A549 (cell line): ENCODE data around the gene C14orf132. TPM values are rescaled to one million over a fixed set of nuclear protein-coding genes. Genes with fewer than 3 reads are reported as not detected.
"Not testable (repeated sequence)": the region's sequence is repeated elsewhere in the genome, so short reads cannot be mapped to it uniquely, and the experiment has no call there.

ENCODE experiments used
- ATAC-seq, 2 experiments: fragments of 200-7000 bp in 1 of 2; fragments of >200 bp in 1 of 2; cut with Nextera tagmentation in 1 of 2; cut with Tn5 transposase in 1 of 2; 3 replicates each; pipeline versions ENCODE4 v1.8.0 to v1.9.1; 2018 to 2020; ENCODE audit warnings: mild to moderate bottlenecking in 1 of 2, moderate library complexity in 1 of 2
- CTCF ChIA-PET: fragments of 300-600 bp; sonication (Branson Sonifier 250); formaldehyde crosslinking; extraction: SDS; loops from one replicate; lab custom pipeline; 2021; ENCODE audit warnings: antibody characterized with exemption, inconsistent platforms; lab: Yijun Ruan, JAX
- POLR2A ChIA-PET: fragments of 350-600 bp; formaldehyde crosslinking; extraction: SDS; loops from one replicate; lab custom pipeline; 2021; ENCODE audit warnings: antibody characterized with exemption, inconsistent platforms; lab: Yijun Ruan, JAX
- DNase-seq, 2 experiments: peaks; one replicate each; pipeline versions ENCODE4 v3.0.0 to v3.0.0-alpha.2; 2011 to 2016; ENCODE audit warnings: low read depth in 1 of 2, low spot score in 1 of 2
- FAIRE-seq: peaks from 2 replicates; lab custom pipeline; 2011; peaks lifted over from hg19 to GRCh38; lab: Jason Lieb, UNC
- H3K27ac ChIP-seq, 2 experiments: fragments of >200 bp; sonication (Bioruptor Twin); formaldehyde crosslinking; 3 replicates each; pipeline ENCODE4 v1.5.1; 2016 to 2017
- H3K4me1 ChIP-seq: fragments of >200 bp; sonication (Bioruptor Twin); formaldehyde crosslinking; 3 replicates; pipeline ENCODE4 v1.6.1; 2016
- H3K4me2 ChIP-seq: fragments of >200 bp; sonication (Bioruptor Twin); formaldehyde crosslinking; 3 replicates; pipeline ENCODE4 v1.6.1; 2016
- H3K4me3 ChIP-seq: fragments of >200 bp; sonication (Bioruptor Twin); formaldehyde crosslinking; 3 replicates; pipeline ENCODE4 v1.5.1; 2016
- H3K9me3 ChIP-seq: fragments of >200 bp; sonication (Bioruptor Twin); formaldehyde crosslinking; 3 replicates; pipeline ENCODE4 v1.6.1; 2016
- BHLHE40 ChIP-seq: IDR thresholded peaks from 2 replicates; pipeline ENCODE4 v1.6.1; 2012; ENCODE audit warnings: low read depth, low read length, inconsistent platforms
- CBX2 ChIP-seq: fragments of 200-600 bp; sonication (generic); IDR thresholded peaks from 2 replicates; pipeline ENCODE4 v1.6.1; 2016; ENCODE audit warnings: low read depth, mild to moderate bottlenecking, borderline replicate concordance
- CEBPB ChIP-seq, 2 experiments: fragments of >200 bp in 1 of 2; sonication (Bioruptor Twin) in 1 of 2; formaldehyde crosslinking in 1 of 2; IDR thresholded peaks; 2 replicates each; pipeline ENCODE4 v1.6.1; 2012 to 2016
- CHD2 ChIP-seq: fragments of 150-350 bp; IDR thresholded peaks from 2 replicates; pipeline ENCODE4 v1.6.1; 2014; ENCODE audit warnings: low read length; ENCODE audit not compliant: partially characterized antibody
- EHMT2 ChIP-seq: fragments of 200-600 bp; sonication (generic); IDR thresholded peaks from 2 replicates; pipeline ENCODE4 v1.6.1; 2016; ENCODE audit warnings: antibody characterized with exemption, low read depth, mild to moderate bottlenecking, moderate library complexity
- EP300 ChIP-seq, 2 experiments: fragments of >200 bp; sonication (Bioruptor Twin); formaldehyde crosslinking; IDR thresholded peaks; 2 replicates in 1 of 2; 3 replicates in 1 of 2; pipeline ENCODE4 v1.6.1; 2016 to 2017
- HOXB13 ChIP-seq: fragments of 250-450 bp; sonication (Bioruptor Pico); IDR thresholded peaks from 2 replicates; pipeline ENCODE4 v1.5.0; 2020; ENCODE audit warnings: low read depth, mild to moderate bottlenecking, moderate library complexity
- KDM1A ChIP-seq: fragments of 200-600 bp; sonication (generic); IDR thresholded peaks from 2 replicates; pipeline ENCODE4 v1.6.1; 2016; ENCODE audit warnings: low read depth, mild to moderate bottlenecking
- KDM5A ChIP-seq: fragments of 200-600 bp; sonication (generic); IDR thresholded peaks from 2 replicates; pipeline ENCODE4 v1.6.1; 2016; ENCODE audit warnings: antibody characterized with exemption, mild to moderate bottlenecking
- POLR2AphosphoS2 ChIP-seq: conservative IDR thresholded peaks from 2 replicates; pipeline ENCODE4 v1.6.1; 2012; ENCODE audit warnings: low read length, improper control_type of control experiment, inconsistent platforms
- RAD21 ChIP-seq, 2 experiments: fragments of >200 bp in 1 of 2; sonication (Bioruptor Twin) in 1 of 2; formaldehyde crosslinking in 1 of 2; IDR thresholded peaks in 1 of 2; conservative IDR thresholded peaks in 1 of 2; 2 replicates in 1 of 2; 3 replicates in 1 of 2; pipeline ENCODE4 v1.6.1; 2012 to 2018; ENCODE audit warnings: inconsistent platforms in 1 of 2
- RCOR1 ChIP-seq: fragments of 150-350 bp; IDR thresholded peaks from 2 replicates; pipeline ENCODE4 v1.6.1; 2014; ENCODE audit warnings: antibody characterized with exemption, low read length, low read depth
- REST ChIP-seq: fragments of 200-600 bp; sonication (generic); IDR thresholded peaks from 2 replicates; pipeline ENCODE4 v1.6.1; 2016; ENCODE audit warnings: antibody characterized with exemption, mild to moderate bottlenecking, moderate library complexity
- RFX5 ChIP-seq: fragments of 450-650 bp; IDR thresholded peaks from 2 replicates; pipeline ENCODE4 v1.7.1; 2014; ENCODE audit warnings: antibody characterized with exemption, mild to moderate bottlenecking, moderate library complexity
- SREBF2 ChIP-seq: fragments of 450-650 bp; IDR thresholded peaks from 2 replicates; pipeline ENCODE4 v1.6.1; 2014; ENCODE audit warnings: mild to moderate bottlenecking, moderate library complexity
- ZC3H11A ChIP-seq: fragments of 450-650 bp; IDR thresholded peaks from 2 replicates; pipeline ENCODE4 v1.6.1; 2014; ENCODE audit warnings: antibody characterized with exemption, mild to moderate bottlenecking
- ZFP36 ChIP-seq: fragments of 450-650 bp; IDR thresholded peaks from 2 replicates; pipeline ENCODE4 v1.6.1; 2014; ENCODE audit warnings: borderline replicate concordance; ENCODE audit not compliant: partially characterized antibody
- WGBS: methylation state at CpG from one replicate; pipeline ENCODE4 v1.1.6; 2017; ENCODE audit errors: missing lambda C conversion rate; 5-methylcytosine and 5-hydroxymethylcytosine counted together
- polyA plus RNA-seq, 4 experiments: library from polyadenylated mRNA; depleted of rRNA in 3 of 4; stranded (reverse); fragments of >200 nt; fragmentation: RNase III in 1 of 4; extraction: RNeasy Plus Mini Kit Qiagen cat#74134 plus additional on column Dnase treatment in 1 of 4; gene quantifications; 2 replicates in 3 of 4; 3 replicates in 1 of 4; pipeline ENCODE4 v1.2.3, GENCODE V29; 2011 to 2017

The C14orf132 gene
- polyA plus RNA-seq, 2 of the 4 experiments (the other 2 are of a cell fraction) = 4.6 to 8.5 TPM

GRCh38 chr14:96073260-96074039 is 34.3 kb downstream of the C14orf132 start:
- not testable (repeated sequence) for H3K4me1 ChIP-seq

GRCh38 chr14:96077983-96078624 is 38.9 kb downstream of the C14orf132 start:
- no peak for DNase-seq
- H3K4me2 ChIP-seq = no peak overlapping the region
- ChIA-PET POLR2A (no interaction called here), CTCF (interaction anchor here (0.7 to 2.1 kb wide), 2 partner anchors 9 to 20 kb away, joined by 3 to 7 read pairs; no protein-coding TSS in a partner anchor)
- H3K4me1 ChIP-seq = no peaks in the 10 kb centered on the region
- WGBS = 51% methylated on average over 11 of the region's 11 CpGs
- H3K4me3 ChIP-seq = no peak overlapping the region
- H3K9me3 ChIP-seq = no peaks in the 10 kb centered on the region
- no peak overlapping the region for H3K27ac ChIP-seq
- no peak for ATAC-seq
- TF ChIP-seq REST (no peak), CBX2 (no peak), ZC3H11A (no peak), RFX5 (no peak), HOXB13 (CRISPR knock-in tag) (no peak), KDM1A (no peak), CHD2 (no peak), SREBF2 (no peak), KDM5A (no peak), RAD21 (conservative IDR thresholded peaks at IDR 0.05 in 1 of 2, IDR thresholded peaks at IDR 0.05 in 1 of 2) (no peak), POLR2AphosphoS2 (no peak)
- no peak for FAIRE-seq

More at GRCh38 chr14:96073260-96074039, 34.3 kb downstream of the C14orf132 start:
- WGBS = 51% methylated on average over 4 of the region's 4 CpGs
- H3K9me3 ChIP-seq, DNase-seq, ATAC-seq, POLR2A ChIA-PET, H3K4me3 ChIP-seq, H3K27ac ChIP-seq, H3K4me2 ChIP-seq, FAIRE-seq: not testable (repeated sequence)
- CTCF ChIA-PET = interaction anchor here (1.5 to 1.7 kb wide), 2 partner anchors 25 to 27 kb away, joined by 7 to 8 read pairs; no protein-coding TSS in a partner anchor

- TF ChIP-seq BHLHE40 (no peak), EHMT2 (no peak), ZFP36 (no peak), EP300 (IDR thresholded peaks at IDR 0.05) (no peak), RCOR1 (no peak), SREBF2 (no peak), CEBPB (IDR thresholded peaks at IDR 0.05) (no peak)
- ChIA-PET POLR2A (no interaction called here), CTCF (interaction anchor here (2.1 kb wide), 1 partner anchor 20 kb away, joined by 7 read pairs; no protein-coding TSS in a partner anchor)
- Histone ChIP-seq H3K9me3 (no peaks in the 10 kb centered on the region), H3K4me2 (no peak overlapping the region), H3K4me1 (peaks cover 3% of the 10 kb centered on the region; the same call in 2 of the 3 replicates), H3K27ac (no peak overlapping the region), H3K4me3 (no peak overlapping the region)
- 83% methylated on average over 6 of the region's 6 CpGs for WGBS
- no peak for ATAC-seq
- FAIRE-seq = no peak
- no peak for DNase-seq
Observed at GRCh38 chr14:96078625-96079016, 39.5 kb downstream of the C14orf132 start.
